ENCODE data around the gene PHACTR1.

DNA sequence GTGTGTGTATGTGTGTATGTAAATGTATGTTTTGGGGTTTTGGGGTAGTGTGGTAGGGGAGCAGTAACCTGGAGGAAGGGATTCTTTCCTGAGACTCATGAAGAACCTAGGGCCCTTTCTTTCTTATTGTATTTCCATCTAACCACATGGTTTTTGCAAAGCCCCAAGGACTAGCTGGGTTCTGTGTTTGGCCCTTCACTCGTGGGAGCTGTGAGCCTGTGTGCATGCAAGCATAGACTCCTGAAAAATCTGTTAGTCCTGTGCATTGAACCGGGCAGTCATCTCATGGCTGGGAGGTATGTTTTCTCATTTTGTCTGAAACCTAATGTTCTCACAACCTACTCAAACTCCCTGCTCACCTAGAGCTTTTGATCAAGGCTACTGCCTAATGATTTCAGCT, 219.1 kb downstream of the PHACTR1 start:
- TF ChIP-seq, protein P1, sequence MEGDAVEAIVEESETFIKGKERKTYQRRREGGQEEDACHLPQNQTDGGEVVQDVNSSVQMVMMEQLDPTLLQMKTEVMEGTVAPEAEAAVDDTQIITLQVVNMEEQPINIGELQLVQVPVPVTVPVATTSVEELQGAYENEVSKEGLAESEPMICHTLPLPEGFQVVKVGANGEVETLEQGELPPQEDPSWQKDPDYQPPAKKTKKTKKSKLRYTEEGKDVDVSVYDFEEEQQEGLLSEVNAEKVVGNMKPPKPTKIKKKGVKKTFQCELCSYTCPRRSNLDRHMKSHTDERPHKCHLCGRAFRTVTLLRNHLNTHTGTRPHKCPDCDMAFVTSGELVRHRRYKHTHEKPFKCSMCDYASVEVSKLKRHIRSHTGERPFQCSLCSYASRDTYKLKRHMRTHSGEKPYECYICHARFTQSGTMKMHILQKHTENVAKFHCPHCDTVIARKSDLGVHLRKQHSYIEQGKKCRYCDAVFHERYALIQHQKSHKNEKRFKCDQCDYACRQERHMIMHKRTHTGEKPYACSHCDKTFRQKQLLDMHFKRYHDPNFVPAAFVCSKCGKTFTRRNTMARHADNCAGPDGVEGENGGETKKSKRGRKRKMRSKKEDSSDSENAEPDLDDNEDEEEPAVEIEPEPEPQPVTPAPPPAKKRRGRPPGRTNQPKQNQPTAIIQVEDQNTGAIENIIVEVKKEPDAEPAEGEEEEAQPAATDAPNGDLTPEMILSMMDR (IDR thresholded peaks at IDR 0.05): no peak
- no peak for TF ChIP-seq POLR2A (IDR thresholded peaks at IDR 0.05)

Measured in lower leg skin (tissue), 3 donors.